Measurements from ENCODE around the gene TYROBP.
A peak's percentile ranks its signal among the peaks of the same experiment; 100 is the strongest.

Gene TYROBP

GRCh38 chr19:35887197-35887596 lies 20.9 kb downstream of the TYROBP start:
- Histone ChIP-seq H3K4me1 (no peaks in the 10 kb centered on the region), H3K36me3 (peaks cover 34 to 54% (median 35%) of the 10 kb centered on the region in 3 donors), H3K4me3 (no peak overlapping the region), H3K27me3 (no peaks in the 10 kb centered on the region), H3K27ac (no peak overlapping the region), H3K9me3 (no peaks in the 10 kb centered on the region)
- intact Hi-C loops (cut with DNase I; ENCODE audit: low total_unique reads), result loop anchor here (10.0 kb wide), 1 partner anchor 238 kb away; no protein-coding TSS in a partner anchor
- DNase-seq, result no peak
- TF ChIP-seq CTCF (IDR thresholded peaks at IDR 0.05), result no peak

- intact Hi-C loops (cut with DNase I; ENCODE audit: low total_unique reads), result loop anchor here (10.0 kb wide), 1 partner anchor 239 kb away; no protein-coding TSS in a partner anchor
- DNase-seq, result no peak
- H3K4me3 ChIP-seq, result no peak overlapping the region
- no peaks in the 10 kb centered on the region for H3K9me3 ChIP-seq
- H3K36me3 ChIP-seq, result peaks cover 31 to 45% (median 35%) of the 10 kb centered on the region in 3 donors
- no peaks in the 10 kb centered on the region for H3K4me1 ChIP-seq
- no peak overlapping the region for H3K27ac ChIP-seq
- no peak for TF ChIP-seq CTCF (IDR thresholded peaks at IDR 0.05)
- no peaks in the 10 kb centered on the region for H3K27me3 ChIP-seq
Measured at GRCh38 chr19:35885904-35886303, 22.2 kb downstream of the TYROBP start.

GRCh38 chr19:35885225-35885738 lies 22.8 kb downstream of the TYROBP start:
- no peaks in the 10 kb centered on the region for H3K9me3 ChIP-seq
- intact Hi-C loops (cut with DNase I; ENCODE audit: low total_unique reads), result loop anchor here (10.0 kb wide), 1 partner anchor 240 kb away; no protein-coding TSS in a partner anchor
- no peak for DNase-seq
- H3K4me3 ChIP-seq, result no peak overlapping the region
- H3K4me1 ChIP-seq, result no peaks in the 10 kb centered on the region
- peaks cover 25 to 39% (median 29%) of the 10 kb centered on the region in 3 donors for H3K36me3 ChIP-seq
- TF ChIP-seq CTCF (IDR thresholded peaks at IDR 0.05), result no peak
- no peak overlapping the region for H3K27ac ChIP-seq
- H3K27me3 ChIP-seq, result no peaks in the 10 kb centered on the region

GRCh38 chr19:35883882-35884281 lies 24.2 kb downstream of the TYROBP start:
- intact Hi-C loops (cut with DNase I; ENCODE audit: low total_unique reads), result loop anchor here (5.0 to 10.0 kb wide), 2 partner anchors 43 to 241 kb away; no protein-coding TSS in a partner anchor

GRCh38 chr19:35882114-35882832 lies 25.8 kb downstream of the TYROBP start:
- peaks cover 0 to 13% of the 10 kb centered on the region in 2 donors for H3K27me3 ChIP-seq
- no peak overlapping the region for H3K27ac ChIP-seq
- intact Hi-C loops (cut with DNase I; ENCODE audit: low total_unique reads), result loop anchor here (5.0 to 10.0 kb wide), 2 partner anchors 45 to 243 kb away; no protein-coding TSS in a partner anchor
- peaks cover 0 to 8% (median 0%) of the 10 kb centered on the region in 3 donors for H3K36me3 ChIP-seq
- DNase-seq, result no peak
- no peak overlapping the region for H3K4me3 ChIP-seq
- no peaks in the 10 kb centered on the region for H3K9me3 ChIP-seq
- H3K4me1 ChIP-seq, result no peaks in the 10 kb centered on the region
- peak; percentile 31 to 34 for TF ChIP-seq CTCF (IDR thresholded peaks at IDR 0.05)

More at GRCh38 chr19:35883882-35884281, 24.2 kb downstream of the TYROBP start:
- Histone ChIP-seq H3K27ac (no peak overlapping the region), H3K27me3 (peaks cover 0 to 4% of the 10 kb centered on the region in 2 donors), H3K4me3 (no peak overlapping the region), H3K36me3 (peaks cover 13 to 25% (median 15%) of the 10 kb centered on the region in 3 donors), H3K9me3 (no peaks in the 10 kb centered on the region), H3K4me1 (no peaks in the 10 kb centered on the region)
- DNase-seq, result no peak
- TF ChIP-seq CTCF (IDR thresholded peaks at IDR 0.05), result no peak
